GM19351 (cell line): Measurements from ENCODE around the gene USP35.
A peak's percentile ranks its signal among the peaks of the same experiment; 100 is the strongest.
"Not testable (repeated sequence)": the region's sequence is repeated elsewhere in the genome, so short reads cannot be mapped to it uniquely, and the experiment has no call there.

Source experiments
- ATAC-seq: cut with Tn5 transposase; IDR thresholded peaks from one replicate; pipeline ENCODE4 v1.9.1; 2021; ENCODE audit warnings: mild to moderate bottlenecking, moderate library complexity; ENCODE audit not compliant: unreplicated experiment

Gene USP35

GRCh38 chr11:78213526-78214330 lies 25.0 kb downstream of the USP35 start:
- ATAC-seq = no peak

- no peak for ATAC-seq
These were observed 25.8 kb downstream of the USP35 start for GRCh38 chr11:78214331-78215194.

DNA sequence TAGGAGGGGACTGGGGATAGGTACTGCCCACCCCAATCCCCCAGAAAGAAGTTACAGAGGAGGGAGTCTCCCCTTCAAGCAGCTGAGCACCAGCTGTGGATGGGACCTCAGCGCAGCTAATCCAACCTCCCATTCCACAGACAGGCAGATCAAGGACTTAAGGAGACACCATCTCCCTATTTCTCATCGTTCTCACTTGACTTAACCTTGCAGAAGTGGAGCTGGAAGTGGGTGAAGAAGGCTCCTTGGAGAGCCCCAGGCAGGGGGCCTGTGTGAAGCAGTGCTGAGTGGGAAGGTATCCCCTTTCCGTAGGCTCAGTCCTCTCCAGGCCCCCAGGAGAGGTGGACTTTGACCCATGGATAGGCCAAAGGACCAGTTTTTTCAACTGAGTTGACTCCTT lies 27.3 kb downstream of the USP35 start:
- ATAC-seq = no peak

DNA sequence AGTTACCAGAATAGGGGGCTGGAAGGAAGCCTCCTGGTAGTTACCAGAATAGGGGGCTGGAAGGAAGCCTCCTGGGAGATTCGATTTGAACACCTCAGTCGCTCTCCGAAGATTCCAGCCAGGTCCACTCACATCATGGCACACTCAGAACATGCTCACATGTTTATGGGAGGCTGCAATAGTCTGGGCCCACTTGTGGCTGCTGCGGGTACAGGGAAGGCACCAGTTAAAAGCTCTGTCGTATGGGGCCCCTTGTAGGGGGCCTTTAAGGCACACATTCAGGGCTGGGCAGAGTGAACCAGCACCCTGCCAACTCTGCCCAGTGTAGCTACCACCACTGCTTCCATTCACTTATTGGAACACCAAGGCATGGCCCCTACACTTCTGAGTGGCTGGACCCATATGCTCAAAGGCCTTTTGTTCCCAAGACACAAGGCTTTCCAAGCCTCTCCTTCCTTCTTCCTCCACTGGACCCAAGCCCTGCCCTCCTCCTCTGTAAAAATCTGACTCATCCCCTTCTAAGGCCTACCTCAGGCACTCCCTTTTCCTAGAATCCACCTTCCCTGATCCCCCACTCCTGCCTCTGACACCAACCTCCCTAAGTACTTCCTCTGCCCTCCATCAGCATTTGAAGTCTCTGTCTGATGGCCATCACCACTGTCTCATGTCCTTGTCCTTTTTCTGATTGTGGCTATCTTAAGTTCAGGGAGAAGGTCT lies 28.0 kb downstream of the USP35 start:
- ATAC-seq = no peak

DNA sequence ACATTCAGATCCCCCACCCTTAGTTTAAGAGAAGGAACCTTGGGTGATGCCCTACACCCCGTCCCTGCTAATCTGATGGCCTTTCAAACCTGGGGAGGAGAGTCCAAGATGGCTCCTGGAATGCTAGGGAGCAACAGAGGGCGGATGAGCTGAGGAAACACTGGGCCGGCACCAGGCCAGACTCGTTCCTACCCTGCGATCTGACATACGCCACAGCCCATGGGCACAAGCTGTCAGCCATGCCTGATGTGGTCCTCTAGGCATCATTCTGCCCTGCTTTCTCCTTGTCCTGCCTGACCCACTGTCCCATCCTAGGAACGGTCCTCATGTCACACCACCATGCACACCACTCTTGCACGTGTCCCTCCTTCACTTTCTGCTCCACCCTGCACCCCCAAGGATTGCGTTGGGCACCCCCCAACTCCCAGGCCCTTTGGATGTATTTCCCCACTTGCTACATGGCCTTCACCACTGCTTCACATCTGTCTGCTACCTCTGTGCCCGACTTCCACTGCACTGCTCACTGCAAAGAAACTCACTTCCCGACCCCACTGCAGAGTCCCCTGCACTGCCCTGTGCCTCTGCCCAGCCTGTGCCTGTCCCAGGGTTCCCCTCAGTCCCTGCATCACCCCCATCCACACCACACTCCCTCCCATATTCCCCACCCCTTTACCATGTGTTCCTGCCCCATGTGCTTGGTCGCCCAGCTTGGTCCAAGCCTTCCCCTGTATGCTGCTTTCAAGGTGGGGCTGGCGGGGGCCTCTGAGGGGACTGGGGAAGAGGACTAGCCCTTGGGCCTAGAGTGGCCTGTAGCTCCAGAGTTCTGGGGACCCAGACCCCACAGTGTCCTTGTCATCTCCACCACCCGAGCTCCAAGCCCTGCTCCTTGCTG lies 29.2 kb downstream of the USP35 start:
- ATAC-seq = no peak

DNA sequence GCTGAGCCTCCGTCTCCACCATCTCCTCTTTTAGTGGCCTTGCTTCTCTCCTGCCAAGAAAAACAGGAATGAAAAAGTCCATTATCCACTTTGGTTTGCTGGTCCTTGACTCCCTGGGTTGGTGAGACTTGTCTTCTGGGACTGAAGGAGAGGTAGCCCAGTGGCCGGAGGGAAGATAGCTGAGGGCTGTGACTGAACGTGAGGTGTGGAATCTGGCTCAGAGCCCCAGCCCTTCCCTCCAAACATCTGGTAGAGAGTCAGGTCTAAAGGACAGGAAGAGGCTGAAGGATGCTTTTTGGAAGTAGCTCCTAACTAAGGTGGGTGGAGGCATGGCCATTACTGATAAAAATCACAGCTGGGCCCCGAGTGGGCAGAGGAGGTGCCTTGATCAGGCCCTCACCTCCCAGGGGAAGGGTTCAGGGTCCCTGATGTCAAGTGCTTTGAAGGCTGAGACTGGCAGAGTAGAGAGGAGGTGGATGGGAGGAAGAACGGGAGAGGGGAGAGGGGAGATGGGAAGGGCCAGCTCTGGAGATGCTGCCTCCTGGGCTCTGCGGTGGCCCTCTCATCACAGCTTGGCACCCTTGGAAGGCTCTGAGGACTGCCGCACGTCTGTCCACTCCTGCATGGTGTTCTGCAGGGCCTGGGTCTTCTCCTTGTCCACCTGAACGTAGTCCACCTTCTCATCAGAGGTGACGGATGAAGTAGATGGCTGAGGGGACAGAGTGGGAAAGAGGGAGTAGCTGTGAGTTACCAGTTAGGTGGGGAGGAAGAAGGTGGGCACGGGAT lies 30.2 kb downstream of the USP35 start:
- no peak for ATAC-seq

DNA sequence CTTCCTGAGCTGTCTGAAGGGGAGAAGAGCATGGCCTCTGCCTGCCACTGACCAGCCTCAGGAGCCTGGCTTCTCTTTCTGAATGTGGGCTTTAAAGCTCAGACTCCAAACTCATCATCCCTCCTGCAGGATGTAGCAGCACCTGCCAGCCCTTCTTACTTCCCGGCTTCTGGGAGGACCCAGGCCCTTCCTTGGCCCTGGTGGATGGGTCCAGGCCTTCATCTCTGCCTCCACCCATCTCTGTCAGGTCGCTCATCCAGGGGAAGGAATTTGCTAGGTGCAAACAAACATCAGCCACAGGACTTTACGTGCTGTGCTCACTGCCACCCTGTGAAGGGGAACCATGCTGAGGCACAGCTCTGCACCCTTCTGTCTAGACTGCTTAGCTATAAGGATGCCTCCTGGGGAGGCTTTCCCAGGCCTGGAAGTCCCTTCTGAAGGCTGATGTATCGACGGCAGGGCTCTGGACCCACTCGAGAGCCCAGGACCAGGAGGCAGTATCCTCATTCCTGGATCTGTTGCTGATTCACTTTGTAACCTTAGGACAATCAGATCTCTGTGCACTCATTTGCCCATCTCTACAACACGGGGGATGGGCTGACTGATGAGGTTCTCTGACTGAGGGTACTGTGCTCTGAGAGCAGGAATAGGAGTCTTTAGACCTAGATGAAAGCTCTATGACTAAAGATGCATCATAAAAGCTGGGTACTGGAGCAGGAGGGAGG lies 30.9 kb downstream of the USP35 start:
- no peak for ATAC-seq

DNA sequence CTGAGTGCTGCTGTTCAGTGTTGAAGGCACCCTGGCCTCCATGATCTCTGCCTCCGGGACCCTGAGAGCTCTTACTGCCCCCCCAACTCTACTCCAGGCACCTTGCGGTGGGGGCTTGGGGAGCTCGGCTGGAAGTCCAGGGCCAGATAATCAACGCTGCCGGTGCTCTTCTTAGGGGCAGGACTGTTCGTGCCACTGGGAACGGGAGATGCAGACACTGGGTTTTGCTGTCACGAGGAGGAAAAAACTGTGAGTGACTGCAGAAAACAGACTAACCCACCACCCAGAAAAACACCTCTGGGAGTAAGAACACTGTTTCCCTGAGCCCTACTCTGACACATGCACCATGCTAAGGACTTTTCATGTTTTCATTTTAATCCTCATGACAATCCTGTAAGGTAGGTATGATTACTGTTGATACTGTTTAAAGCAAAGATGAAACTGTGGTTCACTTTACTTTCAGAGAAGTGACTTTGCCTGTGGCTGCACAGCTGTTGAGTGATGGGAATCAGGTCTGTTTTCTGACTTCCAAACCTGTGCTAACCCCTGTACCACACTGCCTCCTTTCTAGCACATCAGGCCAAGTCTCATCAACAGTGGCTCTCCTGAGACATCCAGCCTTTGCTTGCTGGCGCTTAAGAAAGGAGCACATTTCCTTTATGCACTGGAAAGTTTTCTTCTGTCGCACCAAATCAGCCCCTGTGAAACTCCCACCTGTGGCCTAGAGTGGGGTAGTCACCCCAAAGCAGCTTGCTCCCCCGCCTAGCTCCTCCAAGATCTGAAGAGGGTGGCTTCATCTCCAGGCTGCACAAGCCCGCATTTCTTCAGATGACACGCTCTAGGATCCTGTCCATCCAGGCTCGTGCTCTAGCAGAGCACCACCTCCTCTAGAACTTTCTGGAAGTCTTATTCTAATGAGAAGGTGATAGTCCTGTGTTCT lies 31.8 kb downstream of the USP35 start:
- ATAC-seq = no peak

DNA sequence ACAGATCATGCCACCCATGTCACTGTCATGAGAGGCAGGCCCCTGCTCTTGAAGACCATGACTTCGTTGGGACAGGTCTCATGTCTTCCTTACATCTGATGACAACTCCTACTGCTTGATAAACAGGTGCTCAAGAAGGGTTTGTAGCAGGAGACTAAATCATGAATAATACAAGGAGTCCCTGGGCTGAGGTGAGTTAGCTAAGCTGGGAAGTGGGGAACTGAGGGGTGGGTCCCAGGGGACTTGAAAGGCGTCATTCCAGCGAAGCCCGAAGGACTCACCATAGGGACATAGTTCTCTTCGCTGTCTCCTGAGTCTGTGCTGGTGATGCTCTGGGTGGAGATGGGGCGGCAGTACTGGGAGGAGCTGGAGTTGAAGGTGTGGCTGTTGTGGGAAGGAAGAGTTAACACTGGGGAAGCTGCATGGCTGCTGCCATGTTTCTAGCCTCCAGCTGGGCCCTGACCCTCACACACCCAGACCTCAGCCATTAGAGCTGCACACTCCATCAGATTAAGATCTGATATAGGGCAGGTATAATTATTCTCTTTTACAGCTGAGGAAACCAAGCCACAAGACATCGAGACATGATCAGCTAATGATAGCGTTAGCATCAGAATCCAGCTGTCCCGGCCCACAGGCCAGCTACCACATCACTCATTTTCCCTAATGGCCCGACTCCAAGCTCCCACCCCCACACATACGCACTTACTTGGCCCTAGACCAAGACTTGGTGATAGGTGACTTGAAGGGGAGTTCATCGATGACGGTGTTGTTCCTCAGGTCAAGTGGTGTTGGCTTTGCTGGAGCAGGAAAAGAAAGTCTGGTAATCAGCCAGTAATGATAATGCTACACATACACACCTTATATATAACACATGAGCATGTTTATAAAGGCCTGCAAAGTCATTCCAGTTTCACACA lies 32.9 kb downstream of the USP35 start:
- ATAC-seq = no peak

- ATAC-seq = not testable (repeated sequence)
These were observed 34.0 kb downstream of the USP35 start for GRCh38 chr11:78222726-78223125.

DNA sequence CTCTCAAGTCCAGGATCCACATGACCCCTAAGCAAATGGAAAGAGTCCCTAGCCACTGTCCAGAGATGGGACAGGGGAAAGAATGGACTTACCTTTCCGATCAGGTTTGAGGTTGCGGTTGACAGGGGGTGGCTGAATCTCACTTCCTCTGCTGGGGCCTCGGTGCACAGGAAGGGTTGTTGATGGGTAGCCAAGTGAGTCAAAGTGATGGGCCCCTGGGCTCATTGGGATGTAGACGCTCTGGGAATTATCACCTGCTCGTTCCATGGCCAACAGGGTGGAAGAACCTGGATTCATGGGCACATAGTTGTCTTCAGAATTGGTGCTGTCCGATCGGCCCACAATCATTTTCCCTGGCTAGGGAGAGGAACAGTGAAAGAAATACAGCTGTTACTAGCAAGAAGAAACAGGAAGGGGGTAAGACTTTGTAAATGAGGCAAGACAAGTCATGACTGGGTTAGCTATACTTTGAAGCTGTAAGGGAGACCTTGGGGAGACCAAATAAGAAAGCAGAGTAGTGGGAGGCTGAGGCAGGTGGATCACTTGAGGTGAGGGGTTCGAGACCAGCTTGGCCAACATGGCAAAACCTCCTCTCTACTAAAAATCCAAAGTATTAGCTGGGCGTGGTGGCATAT lies 34.7 kb downstream of the USP35 start:
- peak; percentile 74 for ATAC-seq

DNA sequence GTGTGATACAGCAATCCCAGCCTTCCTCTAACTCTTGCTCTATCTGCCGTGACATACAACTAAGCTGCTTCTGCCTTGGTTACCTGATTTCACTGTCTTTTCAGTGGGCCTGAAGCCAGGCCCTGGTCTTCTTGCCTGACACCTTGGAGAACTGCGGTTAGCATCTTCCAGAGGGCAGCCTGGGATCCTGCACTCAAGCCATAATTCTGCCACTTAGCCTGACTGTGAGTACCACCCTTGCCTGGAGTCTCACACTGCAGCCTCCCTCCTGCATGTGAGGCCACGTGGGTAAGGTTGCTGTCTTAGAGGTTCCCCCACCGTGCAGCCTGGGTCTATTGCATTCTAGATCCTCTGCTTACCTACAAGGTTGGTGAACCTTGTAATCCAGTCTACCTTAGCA lies 35.8 kb downstream of the USP35 start:
- no peak for ATAC-seq

DNA sequence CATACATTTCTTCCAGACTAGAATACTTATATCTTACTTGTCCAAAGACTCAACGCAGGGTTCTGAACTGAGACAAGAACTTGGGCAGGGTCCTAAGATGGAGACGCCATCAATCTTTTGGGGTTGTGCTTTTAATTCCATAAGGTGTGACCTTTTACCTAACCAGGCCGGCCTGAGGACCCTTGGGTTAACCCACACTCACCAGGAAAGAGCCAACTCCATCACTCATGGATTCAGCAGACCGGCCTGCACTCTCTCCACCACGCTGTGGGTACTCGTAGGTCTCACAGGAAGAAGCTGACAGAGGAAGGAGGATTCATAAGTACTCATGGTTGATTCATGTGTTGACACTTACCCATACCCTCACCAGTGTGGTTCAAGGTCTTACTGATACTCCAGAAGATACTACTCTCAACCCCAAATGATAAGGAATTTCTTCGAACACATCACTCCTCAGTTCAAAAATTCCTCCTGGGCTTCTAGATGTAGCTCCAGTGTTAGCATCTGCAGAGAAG lies 36.2 kb downstream of the USP35 start:
- ATAC-seq = no peak

GRCh38 chr11:78226684-78227680 lies 38.3 kb downstream of the USP35 start:
- no peak for ATAC-seq

DNA sequence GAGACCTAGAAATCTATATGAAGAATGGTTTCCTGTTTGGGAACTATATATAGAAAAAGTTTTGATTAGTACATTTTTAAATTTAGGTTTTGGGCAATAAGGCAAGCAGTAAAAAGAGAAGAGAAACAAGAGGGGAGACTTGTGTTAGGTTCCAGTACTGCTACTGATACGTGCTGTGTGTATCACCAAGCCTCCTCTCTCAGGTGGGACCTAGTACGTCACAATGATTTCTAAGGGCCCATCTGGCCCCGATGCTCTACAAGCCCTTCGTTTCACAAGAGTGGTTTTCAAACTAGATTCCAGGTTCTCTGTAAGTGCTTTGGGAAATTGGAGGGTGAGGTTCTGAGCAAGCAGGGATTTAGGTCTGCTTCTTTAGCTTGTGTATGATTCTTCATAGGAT lies 39.2 kb downstream of the USP35 start:
- ATAC-seq = peak; percentile 61
